ENCODE data around the gene GUCY1A2. TPM values are rescaled to one million over a fixed set of nuclear protein-coding genes. Genes with fewer than 3 reads are reported as not detected.

GUCY1A2 gene
- total and polyA plus RNA-seq, 12 donors = 1.3 to 26.3 (median 12.0) TPM

DNA sequence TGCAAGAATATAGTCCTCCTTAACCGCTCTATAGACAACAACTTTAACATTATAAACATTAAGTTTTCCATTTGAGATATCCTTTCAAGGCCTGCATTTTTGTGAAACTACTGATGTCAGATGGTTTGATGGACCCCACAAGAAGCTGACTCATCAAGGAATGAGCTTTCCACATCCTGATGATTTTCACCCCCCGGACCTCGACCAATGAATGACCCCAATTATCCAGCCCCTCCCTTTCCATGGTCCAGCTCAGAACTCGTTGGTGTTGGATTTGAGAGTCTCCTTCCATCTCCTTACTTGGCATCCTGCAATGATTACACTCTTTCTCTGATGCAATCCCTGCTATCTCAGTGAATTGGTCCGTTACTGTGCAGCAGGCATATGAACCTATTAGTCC is 31.8 kb upstream of the GUCY1A2 start:
- DNase-seq = no peak
- Histone ChIP-seq H3K36me3 (replicated peaks in 1 of 2) (no peaks in the 10 kb centered on the region), H3K27me3 (no peaks in the 10 kb centered on the region), H3K4me3 (no peak overlapping the region), H3K4me1 (replicated peaks in 1 of 2) (no peaks in the 10 kb centered on the region), H3K9me3 (replicated peaks in 1 of 3) (no peaks in the 10 kb centered on the region), H3K27ac (no peak overlapping the region)
- WGBS, 4 donors = 71 to 78% (median 74%) methylated on average over 5 of the region's 5 CpGs
- TF ChIP-seq, protein P1, sequence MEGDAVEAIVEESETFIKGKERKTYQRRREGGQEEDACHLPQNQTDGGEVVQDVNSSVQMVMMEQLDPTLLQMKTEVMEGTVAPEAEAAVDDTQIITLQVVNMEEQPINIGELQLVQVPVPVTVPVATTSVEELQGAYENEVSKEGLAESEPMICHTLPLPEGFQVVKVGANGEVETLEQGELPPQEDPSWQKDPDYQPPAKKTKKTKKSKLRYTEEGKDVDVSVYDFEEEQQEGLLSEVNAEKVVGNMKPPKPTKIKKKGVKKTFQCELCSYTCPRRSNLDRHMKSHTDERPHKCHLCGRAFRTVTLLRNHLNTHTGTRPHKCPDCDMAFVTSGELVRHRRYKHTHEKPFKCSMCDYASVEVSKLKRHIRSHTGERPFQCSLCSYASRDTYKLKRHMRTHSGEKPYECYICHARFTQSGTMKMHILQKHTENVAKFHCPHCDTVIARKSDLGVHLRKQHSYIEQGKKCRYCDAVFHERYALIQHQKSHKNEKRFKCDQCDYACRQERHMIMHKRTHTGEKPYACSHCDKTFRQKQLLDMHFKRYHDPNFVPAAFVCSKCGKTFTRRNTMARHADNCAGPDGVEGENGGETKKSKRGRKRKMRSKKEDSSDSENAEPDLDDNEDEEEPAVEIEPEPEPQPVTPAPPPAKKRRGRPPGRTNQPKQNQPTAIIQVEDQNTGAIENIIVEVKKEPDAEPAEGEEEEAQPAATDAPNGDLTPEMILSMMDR (IDR thresholded peaks at IDR 0.05) = no peak
- TF ChIP-seq POLR2A (IDR thresholded peaks at IDR 0.05) = no peak
- intact Hi-C loops (cut with DNase I) = no loop called here

DNA sequence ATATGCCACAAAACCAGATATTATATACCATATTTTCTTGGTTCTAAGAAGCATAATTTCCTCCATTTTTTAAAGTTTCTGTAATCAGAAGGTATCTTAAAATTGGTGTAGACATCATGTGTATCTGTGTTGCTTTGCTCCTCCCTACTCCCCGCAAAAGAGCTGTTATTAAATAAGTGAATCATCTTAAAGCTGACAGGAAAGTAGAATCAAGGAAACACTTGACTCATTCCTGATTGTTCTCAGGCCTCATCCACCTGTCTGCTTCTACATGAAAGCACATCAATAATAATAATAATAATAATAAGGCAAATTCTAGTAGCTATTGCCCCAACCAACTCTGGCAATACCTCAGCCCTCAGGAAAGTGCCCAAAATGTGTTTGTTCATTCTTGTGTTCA is 26.2 kb upstream of the GUCY1A2 start:
- H3K4me1 ChIP-seq (replicated peaks in 1 of 2) = no peaks in the 10 kb centered on the region
- no peak overlapping the region for H3K4me3 ChIP-seq
- no peak overlapping the region for H3K27ac ChIP-seq
- intact Hi-C loops (cut with DNase I) = no loop called here
- no peaks in the 10 kb centered on the region for H3K9me3 ChIP-seq (replicated peaks in 1 of 3)
- no peaks in the 10 kb centered on the region for H3K27me3 ChIP-seq
- no peaks in the 10 kb centered on the region for H3K36me3 ChIP-seq (replicated peaks in 1 of 2)
- no peak for TF ChIP-seq POLR2A (IDR thresholded peaks at IDR 0.05)
- DNase-seq = no peak
- 78 to 95% (median 89%) methylated on average over 1 of the region's 1 CpG for WGBS, 4 donors

DNA sequence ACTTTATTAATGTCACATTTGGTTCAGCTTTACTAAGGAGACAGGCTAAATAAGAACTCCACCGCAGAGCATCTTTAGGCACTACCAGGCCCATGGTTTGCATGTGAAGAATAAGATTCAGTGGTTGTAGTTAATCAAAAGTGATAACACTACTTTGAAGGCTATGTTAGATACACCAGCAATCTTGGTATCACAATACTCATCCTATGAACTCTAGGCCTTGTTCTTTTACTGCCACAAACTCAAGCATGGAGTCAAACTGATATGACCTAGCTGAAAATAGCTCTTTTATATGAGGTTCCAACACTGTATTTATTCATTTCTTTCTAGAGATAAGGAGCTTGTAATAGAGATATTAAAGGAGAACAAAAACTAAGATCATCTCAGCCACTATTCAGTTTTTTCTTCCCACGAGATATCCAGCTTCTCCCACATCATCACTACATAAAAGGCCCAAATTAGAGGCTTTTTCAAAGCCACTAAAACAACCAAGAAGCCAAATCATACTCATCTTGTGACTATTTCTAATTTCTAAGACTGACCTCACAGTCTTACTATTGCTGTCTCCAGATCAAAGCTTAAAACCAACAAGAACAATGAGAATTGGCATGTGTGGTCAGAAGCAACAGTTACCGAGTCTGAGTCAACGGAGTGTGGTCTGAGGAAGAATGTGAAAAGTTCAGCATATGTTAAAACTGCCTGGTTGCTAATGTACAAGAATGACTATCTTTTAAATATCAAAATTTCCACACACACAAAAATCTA is 25.1 kb upstream of the GUCY1A2 start:
- DNase-seq = no peak
- 59 to 75% (median 70%) methylated on average over 4 of the region's 4 CpGs for WGBS, 4 donors
- Histone ChIP-seq H3K27me3 (no peaks in the 10 kb centered on the region), H3K4me1 (replicated peaks in 1 of 2) (no peaks in the 10 kb centered on the region), H3K27ac (no peak overlapping the region), H3K4me3 (no peak overlapping the region), H3K9me3 (replicated peaks in 1 of 3) (no peaks in the 10 kb centered on the region), H3K36me3 (replicated peaks in 1 of 2) (no peaks in the 10 kb centered on the region)
- TF ChIP-seq, protein P1 (IDR thresholded peaks at IDR 0.05) = no peak
- TF ChIP-seq POLR2A (IDR thresholded peaks at IDR 0.05) = no peak
- intact Hi-C loops (cut with DNase I) = no loop called here

DNA sequence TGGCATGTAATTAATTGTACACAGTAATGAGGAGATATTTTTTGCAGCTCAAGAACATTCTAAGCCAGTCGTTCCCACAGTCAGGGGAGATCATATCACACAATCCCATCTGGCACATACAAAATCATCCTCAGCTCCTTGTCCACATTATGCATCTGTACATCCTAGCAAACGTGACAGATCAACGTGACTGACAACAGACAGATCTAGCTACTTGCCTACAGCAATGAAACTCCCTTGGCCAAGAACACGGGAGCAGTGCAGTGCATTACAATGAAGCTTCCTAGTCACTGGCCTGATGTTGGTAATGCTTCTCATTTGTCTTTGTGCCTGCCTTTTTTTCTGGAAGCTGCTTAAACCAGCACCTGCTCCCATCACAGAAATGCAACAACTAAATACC is 24.5 kb upstream of the GUCY1A2 start:
- WGBS, 4 donors = 60 to 83% (median 78%) methylated on average over 3 to 4 of the region's 4 CpGs
- TF ChIP-seq, protein P1 (IDR thresholded peaks at IDR 0.05) = no peak
- TF ChIP-seq POLR2A (IDR thresholded peaks at IDR 0.05) = no peak
- intact Hi-C loops (cut with DNase I) = no loop called here

DNA sequence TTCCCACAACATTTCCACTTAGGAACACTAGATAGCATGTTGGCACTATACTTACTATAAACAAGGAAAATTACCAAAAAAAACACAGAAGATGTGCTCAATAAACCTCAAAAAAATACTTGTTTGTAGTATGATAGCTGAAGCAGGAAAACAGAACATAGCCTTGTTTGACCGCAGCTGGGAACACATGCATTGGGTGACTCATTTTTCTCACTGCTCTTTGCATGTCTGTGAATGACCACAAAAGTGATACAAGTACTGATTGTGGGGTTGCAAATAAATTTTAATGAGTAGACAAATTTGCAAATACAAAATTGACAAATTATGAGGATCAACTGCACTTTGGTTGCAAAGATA is 22.8 kb upstream of the GUCY1A2 start:
- WGBS, 4 donors = 81 to 86% (median 85%) methylated on average over 1 of the region's 1 CpG
- no peaks in the 10 kb centered on the region for H3K27me3 ChIP-seq
- H3K4me1 ChIP-seq (replicated peaks in 1 of 2) = no peaks in the 10 kb centered on the region
- TF ChIP-seq POLR2A (IDR thresholded peaks at IDR 0.05) = no peak
- TF ChIP-seq, protein P1 (IDR thresholded peaks at IDR 0.05) = no peak
- no peak for DNase-seq
- no peaks in the 10 kb centered on the region for H3K36me3 ChIP-seq (replicated peaks in 1 of 2)
- no peak overlapping the region for H3K27ac ChIP-seq
- intact Hi-C loops (cut with DNase I) = no loop called here
- no peaks in the 10 kb centered on the region for H3K9me3 ChIP-seq (replicated peaks in 1 of 3)
- no peak overlapping the region for H3K4me3 ChIP-seq

More for the DNA sequence above, 24.5 kb upstream of the GUCY1A2 start:
- no peak for DNase-seq
- Histone ChIP-seq H3K4me1 (replicated peaks in 1 of 2) (no peaks in the 10 kb centered on the region), H3K27ac (no peak overlapping the region), H3K4me3 (no peak overlapping the region), H3K27me3 (no peaks in the 10 kb centered on the region), H3K9me3 (replicated peaks in 1 of 3) (no peaks in the 10 kb centered on the region), H3K36me3 (replicated peaks in 1 of 2) (no peaks in the 10 kb centered on the region)
